ENCODE results near the gene ITCH. TPM values are rescaled to one million over a fixed set of nuclear protein-coding genes. Genes with fewer than 3 reads are reported as not detected.
"Not testable (repeated sequence)": the region's sequence is repeated elsewhere in the genome, so short reads cannot be mapped to it uniquely, and the experiment has no call there.

The ITCH gene
- total and polyA plus RNA-seq, 2 of the 8 experiments (the other 6 are each of a cell fraction or from before 2014, with no cell fraction given) = 3.9 to 45.2 TPM

- H4K8ac ChIP-seq (ENCODE audit: extremely low read depth, insufficient read depth, low read length); H2BK120ac ChIP-seq (replicated peaks; ENCODE audit: low read depth, low read length); H3K23me2 ChIP-seq (ENCODE audit: low read depth, low read length); H3K27ac ChIP-seq (ENCODE audit: low read depth, low read length); H4K20me1 ChIP-seq (replicated peaks in 1 of 2; ENCODE audit: control insufficient read depth in 1 of 2, insufficient read depth in 2 of 2, low read length in 2 of 2); H3K18ac ChIP-seq (ENCODE audit: extremely low read depth, low read length); H2BK15ac ChIP-seq (ENCODE audit: low read length); H2BK20ac ChIP-seq (ENCODE audit: low read length); H2AFZ ChIP-seq (ENCODE audit: low read length); H2AK5ac ChIP-seq (ENCODE audit: low read depth, low read length); H3K4me1 ChIP-seq (replicated peaks in 1 of 4; ENCODE audit: control insufficient read depth in 3 of 4, insufficient read depth in 4 of 4, low read length in 3 of 4); H3K27me3 ChIP-seq (replicated peaks in 1 of 4; ENCODE audit: control insufficient read depth in 3 of 4, extremely low read depth in 1 of 4, insufficient read depth in 3 of 4, low read length in 3 of 4); H2BK5ac ChIP-seq (ENCODE audit: low read depth, low read length); DNase-seq (ENCODE audit: low read depth in 1 of 2, low spot score in 2 of 2); H4K5ac ChIP-seq (ENCODE audit: insufficient read length, low read depth, low read length); H3K9me3 ChIP-seq (ENCODE audit: insufficient read depth in 2 of 2, low read depth in 1 of 2, low read length in 1 of 2); H3K56ac ChIP-seq (replicated peaks; ENCODE audit: insufficient read length, low read depth, low read length); H3K9ac ChIP-seq (replicated peaks in 1 of 4; ENCODE audit: extremely low read depth in 1 of 4, low read depth in 3 of 4, low read length in 3 of 4); H3K23ac ChIP-seq (ENCODE audit: insufficient read length); FAIRE-seq; H3K4ac ChIP-seq (replicated peaks; ENCODE audit: insufficient read length, low read depth, low read length); H3K4me2 ChIP-seq (ENCODE audit: insufficient read depth in 1 of 2, low read depth in 2 of 2, low read length in 2 of 2); H4K91ac ChIP-seq (replicated peaks; ENCODE audit: insufficient read length, low read length); H2BK12ac ChIP-seq (ENCODE audit: low read depth, low read length); H3K14ac ChIP-seq (ENCODE audit: insufficient read length); H3K4me3 ChIP-seq (ENCODE audit: extremely low read depth in 1 of 4, insufficient read depth in 2 of 4, low read depth in 3 of 4, low read length in 4 of 4); H3K79me1 ChIP-seq (ENCODE audit: low read depth, low read length): not testable (repeated sequence)
- 95% methylated on average over 10 of the region's 10 CpGs; no CpG with 5 or more reads in 1 of the 2 experiments for WGBS, 2 experiments (ENCODE audit: extremely low coverage in 1 of 2, insufficient coverage in 1 of 2, insufficient read length in 1 of 2, insufficient replicate concordance in 2 of 2, low coverage in 1 of 2, low lambda C conversion rate in 2 of 2, missing lambda C conversion rate in 1 of 2)
- POLR2A ChIA-PET (ENCODE audit: partially characterized antibody) = interaction anchor here (0.8 kb wide), 1 partner anchor 11 kb away, joined by 3 read pairs; no protein-coding TSS in a partner anchor
- CTCF ChIA-PET (ENCODE audit: partially characterized antibody) = interaction anchor here (0.6 to 3.3 kb wide), 4 partner anchors 22 to 228 kb away, joined by 3 to 12 read pairs (median 4); no protein-coding TSS in a partner anchor
- Histone ChIP-seq H3K79me2 (ENCODE audit: control insufficient read depth in 1 of 2, insufficient read depth in 2 of 2, low read length in 2 of 2) (peaks cover 0 to 39% of the 10 kb centered on the region in 2 experiments; a peak in 2 of 4 replicates), H3K36me3 (ENCODE audit: control insufficient read depth in 2 of 4, insufficient read depth in 4 of 4, low read length in 3 of 4) (peaks cover 0 to 13% (median 4%) of the 10 kb centered on the region in 4 experiments; a peak in 4 of 8 replicates)
Observed at GRCh38 chr20:34405247-34405651, 42.2 kb downstream of the ITCH start.

DNA sequence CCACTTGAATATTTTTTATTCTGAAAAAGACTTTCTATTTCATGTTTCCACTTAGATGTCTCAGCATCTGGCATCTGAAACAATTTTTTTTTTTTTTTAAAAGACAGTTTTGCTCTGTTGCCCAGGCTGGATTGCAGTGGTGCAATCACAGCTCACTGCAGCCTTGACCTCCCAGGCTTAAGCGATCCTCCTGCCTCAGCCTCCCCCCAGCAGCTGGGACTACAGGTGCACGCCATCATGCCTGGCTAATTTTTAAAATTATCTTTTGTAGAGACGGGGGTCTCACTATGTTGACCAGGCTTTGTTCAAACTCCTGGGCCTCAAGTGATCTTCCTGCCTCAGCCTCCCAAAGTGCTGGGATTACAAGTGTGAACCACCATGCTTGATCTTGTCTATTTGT lies 42.9 kb downstream of the ITCH start:
- ChIA-PET CTCF (ENCODE audit: partially characterized antibody) (interaction anchor here (0.6 to 3.3 kb wide), 4 partner anchors 83 to 1014 kb away, joined by 3 to 12 read pairs (median 4); no protein-coding TSS in a partner anchor), POLR2A (ENCODE audit: partially characterized antibody) (interaction anchor here (0.8 kb wide), 1 partner anchor 10 kb away, joined by 3 read pairs; no protein-coding TSS in a partner anchor)
- not testable (repeated sequence) for H3K18ac ChIP-seq (ENCODE audit: extremely low read depth, low read length); H3K4me1 ChIP-seq (replicated peaks in 1 of 4; ENCODE audit: control insufficient read depth in 3 of 4, insufficient read depth in 4 of 4, low read length in 3 of 4); H3K4me2 ChIP-seq (ENCODE audit: insufficient read depth in 1 of 2, low read depth in 2 of 2, low read length in 2 of 2); H3K9me3 ChIP-seq (ENCODE audit: insufficient read depth in 2 of 2, low read depth in 1 of 2, low read length in 1 of 2); H3K27me3 ChIP-seq (replicated peaks in 1 of 4; ENCODE audit: control insufficient read depth in 3 of 4, extremely low read depth in 1 of 4, insufficient read depth in 3 of 4, low read length in 3 of 4); H3K56ac ChIP-seq (replicated peaks; ENCODE audit: insufficient read length, low read depth, low read length); H3K4ac ChIP-seq (replicated peaks; ENCODE audit: insufficient read length, low read depth, low read length); H4K5ac ChIP-seq (ENCODE audit: insufficient read length, low read depth, low read length); H2AFZ ChIP-seq (ENCODE audit: low read length); H2BK5ac ChIP-seq (ENCODE audit: low read depth, low read length); H3K9ac ChIP-seq (replicated peaks in 1 of 4; ENCODE audit: extremely low read depth in 1 of 4, low read depth in 3 of 4, low read length in 3 of 4); H3K4me3 ChIP-seq (ENCODE audit: extremely low read depth in 1 of 4, insufficient read depth in 2 of 4, low read depth in 3 of 4, low read length in 4 of 4); FAIRE-seq; H2BK12ac ChIP-seq (ENCODE audit: low read depth, low read length); H4K91ac ChIP-seq (replicated peaks; ENCODE audit: insufficient read length, low read length); H2BK20ac ChIP-seq (ENCODE audit: low read length); DNase-seq (ENCODE audit: low read depth in 1 of 2, low spot score in 2 of 2); H3K79me1 ChIP-seq (ENCODE audit: low read depth, low read length); H3K14ac ChIP-seq (ENCODE audit: insufficient read length); H3K23ac ChIP-seq (ENCODE audit: insufficient read length); H3K27ac ChIP-seq (ENCODE audit: low read depth, low read length); H2BK15ac ChIP-seq (ENCODE audit: low read length); H2BK120ac ChIP-seq (replicated peaks; ENCODE audit: low read depth, low read length); H4K20me1 ChIP-seq (replicated peaks in 1 of 2; ENCODE audit: control insufficient read depth in 1 of 2, insufficient read depth in 2 of 2, low read length in 2 of 2); H2AK5ac ChIP-seq (ENCODE audit: low read depth, low read length); H4K8ac ChIP-seq (ENCODE audit: extremely low read depth, insufficient read depth, low read length); H3K23me2 ChIP-seq (ENCODE audit: low read depth, low read length)
- 91% methylated on average over 3 of the region's 3 CpGs; no CpG with 5 or more reads in 1 of the 2 experiments for WGBS, 2 experiments (ENCODE audit: extremely low coverage in 1 of 2, insufficient coverage in 1 of 2, insufficient read length in 1 of 2, insufficient replicate concordance in 2 of 2, low coverage in 1 of 2, low lambda C conversion rate in 2 of 2, missing lambda C conversion rate in 1 of 2)
- peaks cover 0 to 16% (median 4%) of the 10 kb centered on the region in 4 experiments; a peak in 4 of 8 replicates for H3K36me3 ChIP-seq (ENCODE audit: control insufficient read depth in 2 of 4, insufficient read depth in 4 of 4, low read length in 3 of 4)
- H3K79me2 ChIP-seq (ENCODE audit: control insufficient read depth in 1 of 2, insufficient read depth in 2 of 2, low read length in 2 of 2) = peaks cover 0 to 37% of the 10 kb centered on the region in 2 experiments; a peak in 2 of 4 replicates
